ENCODE results near the gene NRIP2.

GRCh38 chr12:2862876-2863275 is 28.0 kb upstream of the NRIP2 start:
- TF ChIP-seq CTCF (conservative IDR thresholded peaks at IDR 0.05; ENCODE audit: low read depth in 2 of 2) (no peak), EZH2 (IDR thresholded peaks at IDR 0.05; ENCODE audit: low read depth, unreplicated experiment) (no peak), ETS1 (IDR thresholded peaks at IDR 0.05) (no peak), CREB1 (CRISPR knock-in tag; IDR thresholded peaks at IDR 0.05; ENCODE audit: low read depth) (no peak), ZNF114 (CRISPR knock-in tag; IDR thresholded peaks at IDR 0.05) (no peak), JUNB (IDR thresholded peaks at IDR 0.05; ENCODE audit: unreplicated experiment) (no peak), EZH2phosphoT487 (IDR thresholded peaks at IDR 0.05; ENCODE audit: unreplicated experiment) (no peak), POLR2AphosphoS5 (IDR thresholded peaks at IDR 0.05; ENCODE audit: low read depth) (no peak)

Data from GM23338 (cell line).